A673 (cell line): ENCODE results near the gene PARP16.

Experiments
- EZH2 ChIP-seq: fragments of 200-600 bp; sonication (generic); IDR thresholded peaks from 2 replicates; pipeline ENCODE4 v1.6.1; 2017; ENCODE audit warnings: borderline replicate concordance, low read depth, mild to moderate bottlenecking, mixed read lengths, antibody characterized with exemption, low read length; ENCODE audit not compliant: poor library complexity, severe bottlenecking
- TF ChIP-seq, protein P1 (sequence below): fragments of 300-800, 200-600 bp; sonication (generic); conservative IDR thresholded peaks from 2 replicates; pipeline ENCODE4 v1.5.1; 2017; ENCODE audit warnings: low read depth, mild to moderate bottlenecking, antibody characterized with exemption, low read length, moderate library complexity, mixed read lengths

DNA sequence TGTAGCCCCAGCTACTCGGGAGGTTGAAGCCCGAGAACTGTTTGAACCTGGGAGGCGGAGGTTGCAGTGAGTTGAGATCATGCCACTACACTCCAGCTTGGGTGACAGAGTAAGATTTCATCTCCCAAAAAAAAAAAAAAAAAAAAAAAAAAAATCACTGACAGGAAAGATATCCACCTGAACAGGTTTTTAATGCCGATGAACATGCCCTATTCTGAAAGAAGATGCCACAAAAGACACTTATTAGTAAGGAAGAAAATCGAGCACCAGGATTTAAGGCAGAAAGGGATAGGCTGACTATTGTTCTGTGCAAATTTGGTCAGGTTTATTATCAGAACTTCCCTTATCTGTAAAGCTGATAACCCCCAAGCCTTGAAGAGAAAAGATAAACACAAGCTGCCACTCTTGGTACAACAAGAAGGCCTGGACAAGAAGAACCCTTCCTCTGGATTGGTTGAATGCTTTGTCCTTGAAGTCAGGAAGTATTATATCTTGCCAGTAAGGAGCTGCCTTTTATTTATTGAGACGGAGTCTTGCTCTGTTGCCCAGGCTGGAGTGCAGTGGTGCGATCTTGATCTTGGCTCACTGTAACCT lies 2.7 kb upstream of the PARP16 start:
- no peak for TF ChIP-seq EZH2
- TF ChIP-seq, protein P1, sequence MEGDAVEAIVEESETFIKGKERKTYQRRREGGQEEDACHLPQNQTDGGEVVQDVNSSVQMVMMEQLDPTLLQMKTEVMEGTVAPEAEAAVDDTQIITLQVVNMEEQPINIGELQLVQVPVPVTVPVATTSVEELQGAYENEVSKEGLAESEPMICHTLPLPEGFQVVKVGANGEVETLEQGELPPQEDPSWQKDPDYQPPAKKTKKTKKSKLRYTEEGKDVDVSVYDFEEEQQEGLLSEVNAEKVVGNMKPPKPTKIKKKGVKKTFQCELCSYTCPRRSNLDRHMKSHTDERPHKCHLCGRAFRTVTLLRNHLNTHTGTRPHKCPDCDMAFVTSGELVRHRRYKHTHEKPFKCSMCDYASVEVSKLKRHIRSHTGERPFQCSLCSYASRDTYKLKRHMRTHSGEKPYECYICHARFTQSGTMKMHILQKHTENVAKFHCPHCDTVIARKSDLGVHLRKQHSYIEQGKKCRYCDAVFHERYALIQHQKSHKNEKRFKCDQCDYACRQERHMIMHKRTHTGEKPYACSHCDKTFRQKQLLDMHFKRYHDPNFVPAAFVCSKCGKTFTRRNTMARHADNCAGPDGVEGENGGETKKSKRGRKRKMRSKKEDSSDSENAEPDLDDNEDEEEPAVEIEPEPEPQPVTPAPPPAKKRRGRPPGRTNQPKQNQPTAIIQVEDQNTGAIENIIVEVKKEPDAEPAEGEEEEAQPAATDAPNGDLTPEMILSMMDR, result no peak
